AG04450 (cell line): Measurements from ENCODE around the gene IGDCC3. TPM values are rescaled to one million over a fixed set of nuclear protein-coding genes. Genes with fewer than 3 reads are reported as not detected.

Experiments
- CTCF ChIA-PET: fragments of 300-600, 350-600 bp; formaldehyde crosslinking; extraction: SDS; loops from one replicate; lab custom pipeline; 2022; ENCODE audit warnings: antibody characterized with exemption, inconsistent platforms; lab: Charles Lee
- POLR2A ChIA-PET: fragments of 350-600 bp; formaldehyde crosslinking; extraction: SDS; loops from one replicate; lab custom pipeline; 2021; ENCODE audit warnings: antibody characterized with exemption, inconsistent platforms; lab: Yijun Ruan, JAX
- DNase-seq: peaks from one replicate; pipeline ENCODE4 v3.0.0-alpha.2; 2011; ENCODE audit warnings: low read depth, low spot score
- H3K27ac ChIP-seq: one replicate; pipeline ENCODE4 v1.5.1; 2012; ENCODE audit warnings: low read depth, low read length, control low read depth
- H3K27me3 ChIP-seq: one replicate; pipeline ENCODE4 v1.6.0; 2012; ENCODE audit warnings: low read length; ENCODE audit not compliant: control insufficient read depth, insufficient read depth
- H3K4me3 ChIP-seq: 2 replicates; pipeline ENCODE4 v1.5.1; 2011; ENCODE audit warnings: mild to moderate bottlenecking, low read depth, low read length, control low read depth
- H3K9me3 ChIP-seq: 2 replicates; pipeline ENCODE4 v1.5.1; 2012; ENCODE audit warnings: low read length; ENCODE audit not compliant: control insufficient read depth, insufficient read depth
- CTCF ChIP-seq: IDR thresholded peaks from 2 replicates; pipeline ENCODE4 v1.5.1; 2011; ENCODE audit warnings: low read depth, low read length, control low read depth, inconsistent platforms
- polyA plus RNA-seq: library from polyadenylated mRNA; depleted of rRNA; stranded (reverse); fragments of >200 nt; gene quantifications from 2 replicates; pipeline ENCODE4 v1.2.3, GENCODE V29; 2011

Gene IGDCC3
- polyA plus RNA-seq, 1 experiment: 0.11 TPM

GRCh38 chr15:65423150-65423975 lies 45.6 kb upstream of the IGDCC3 start:
- H3K27me3 ChIP-seq: peaks cover 18% of the 10 kb centered on the region
- no peak for DNase-seq
- TF ChIP-seq CTCF: no peak
- H3K27ac ChIP-seq: no peak overlapping the region
- H3K9me3 ChIP-seq: no peaks in the 10 kb centered on the region; the same call in 1 of the 2 replicates
- POLR2A ChIA-PET: no interaction called here
- CTCF ChIA-PET: no interaction called here
- H3K4me3 ChIP-seq: peak overlapping the region; percentile 43

GRCh38 chr15:65421360-65422215 lies 43.8 kb upstream of the IGDCC3 start:
- Histone ChIP-seq H3K27ac (peak overlapping the region; percentile 65), H3K27me3 (peaks cover 18% of the 10 kb centered on the region), H3K4me3 (peak overlapping the region; percentile 68), H3K9me3 (no peaks in the 10 kb centered on the region; the same call in 1 of the 2 replicates)
- no peak for TF ChIP-seq CTCF
- ChIA-PET POLR2A (interaction anchor here (0.7 to 1.5 kb wide), 5 partner anchors 9 to 15 kb away, joined by 3 to 5 read pairs (median 4); no protein-coding TSS in a partner anchor), CTCF (interaction anchor here (0.9 to 2.8 kb wide), 2 partner anchors 20 to 37 kb away, joined by 5 to 15 read pairs; no protein-coding TSS in a partner anchor)
- DNase-seq: peak; percentile 46

GRCh38 chr15:65420975-65421359 lies 43.2 kb upstream of the IGDCC3 start:
- peak overlapping the region; percentile 68 for H3K4me3 ChIP-seq
- CTCF ChIA-PET: interaction anchor here (0.9 to 2.8 kb wide), 3 partner anchors 20 to 96 kb away, joined by 5 to 15 read pairs (median 5); no protein-coding TSS in a partner anchor
- H3K27ac ChIP-seq: no peak overlapping the region
- H3K27me3 ChIP-seq: peaks cover 18% of the 10 kb centered on the region
- no peak for TF ChIP-seq CTCF
- DNase-seq: no peak
- no peaks in the 10 kb centered on the region; the same call in 1 of the 2 replicates for H3K9me3 ChIP-seq
- POLR2A ChIA-PET: interaction anchor here (0.5 to 1.5 kb wide), 3 partner anchors 12 to 96 kb away, joined by 3 to 5 read pairs (median 4); no protein-coding TSS in a partner anchor

- DNase-seq: no peak
- ChIA-PET CTCF (interaction anchor here (1.8 kb wide), 1 partner anchor 19 kb away, joined by 12 read pairs; no protein-coding TSS in a partner anchor), POLR2A (no interaction called here)
- Histone ChIP-seq H3K9me3 (no peaks in the 10 kb centered on the region; the same call in 1 of the 2 replicates), H3K27ac (no peak overlapping the region), H3K4me3 (no peak overlapping the region), H3K27me3 (peaks cover 11% of the 10 kb centered on the region)
- no peak for TF ChIP-seq CTCF
Measured at GRCh38 chr15:65418596-65418995, 40.8 kb upstream of the IGDCC3 start.
